ENCODE measurements around the gene RGS9.

The RGS9 gene

DNA sequence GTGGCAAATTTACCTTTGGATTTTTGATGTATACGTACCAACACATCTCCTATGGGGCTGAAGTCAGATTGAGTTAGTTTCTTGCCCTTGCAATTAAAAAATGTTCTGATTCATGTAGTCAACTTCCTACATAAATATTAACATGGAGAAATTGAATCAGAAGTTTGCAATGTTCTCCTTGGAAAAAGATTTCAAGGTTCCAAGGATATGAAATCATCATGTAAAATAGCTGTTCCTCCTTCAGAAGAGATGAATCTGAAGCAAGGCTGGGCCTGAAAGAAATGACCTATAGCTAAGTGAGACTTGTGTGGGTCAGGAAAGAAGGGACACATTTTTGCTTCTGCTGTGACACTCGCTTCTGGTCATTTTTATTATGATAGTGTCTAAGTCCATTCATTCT lies 131.7 kb downstream of the RGS9 start:
- no peak for DNase-seq

DNA sequence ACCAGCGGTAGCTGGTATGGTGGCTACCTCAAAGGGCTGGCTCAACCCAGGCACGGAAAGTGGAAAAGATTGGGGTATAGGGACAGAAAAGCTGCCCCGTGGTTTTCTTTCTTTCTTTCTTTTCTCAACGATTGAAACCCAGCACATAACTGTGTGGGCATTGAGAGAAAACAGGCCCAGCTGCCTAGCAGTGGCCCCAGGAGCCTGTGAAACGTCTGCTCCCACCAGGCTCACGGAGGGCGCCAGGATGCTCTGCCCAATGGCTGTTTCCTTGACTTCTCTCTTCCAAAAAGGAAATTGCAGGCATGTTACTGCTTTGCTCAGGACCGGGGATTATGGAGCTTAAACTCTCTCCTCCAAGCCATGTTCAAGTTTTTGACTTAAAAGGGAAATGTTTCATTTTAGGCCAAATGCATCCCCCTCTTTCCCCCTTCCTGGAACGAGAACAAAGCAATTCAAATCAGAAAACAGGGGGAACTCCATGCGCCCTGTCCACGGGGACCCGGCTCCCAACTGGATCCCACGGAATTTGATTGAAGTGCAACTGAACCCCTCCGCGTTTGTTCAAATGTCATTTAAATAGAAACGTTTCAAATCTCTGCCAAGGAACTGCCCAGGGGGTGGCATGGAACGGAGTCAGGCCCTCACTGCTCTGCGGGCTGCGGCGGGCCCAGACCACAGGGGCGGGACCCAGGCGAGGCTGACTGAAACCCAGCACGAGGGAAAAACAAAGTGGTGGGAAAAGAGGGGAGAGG lies 133.5 kb downstream of the RGS9 start:
- DNase-seq = no peak

DNA sequence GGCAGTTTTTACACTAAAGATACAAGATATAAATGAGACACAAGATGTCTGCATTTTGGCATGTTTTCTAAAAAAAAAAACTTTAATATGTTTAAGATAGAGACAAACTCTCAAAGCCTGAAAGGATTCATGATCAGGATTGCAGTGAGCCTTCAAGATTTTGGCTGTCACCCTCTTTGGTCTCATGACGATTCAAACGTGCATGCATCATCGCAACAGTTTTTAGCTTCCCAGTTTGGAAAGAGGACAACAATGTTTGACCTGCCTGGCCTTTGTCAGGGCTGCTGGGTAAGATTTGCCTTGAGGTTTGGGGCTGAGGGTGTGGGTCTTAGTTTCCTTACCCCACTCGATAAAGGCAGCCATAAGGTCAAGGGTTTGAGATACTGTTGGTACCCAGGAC lies 134.1 kb downstream of the RGS9 start:
- no peak for DNase-seq
